ENCODE results near the gene TMED6.
A peak's percentile ranks its signal among the peaks of the same experiment; 100 is the strongest.

DNA sequence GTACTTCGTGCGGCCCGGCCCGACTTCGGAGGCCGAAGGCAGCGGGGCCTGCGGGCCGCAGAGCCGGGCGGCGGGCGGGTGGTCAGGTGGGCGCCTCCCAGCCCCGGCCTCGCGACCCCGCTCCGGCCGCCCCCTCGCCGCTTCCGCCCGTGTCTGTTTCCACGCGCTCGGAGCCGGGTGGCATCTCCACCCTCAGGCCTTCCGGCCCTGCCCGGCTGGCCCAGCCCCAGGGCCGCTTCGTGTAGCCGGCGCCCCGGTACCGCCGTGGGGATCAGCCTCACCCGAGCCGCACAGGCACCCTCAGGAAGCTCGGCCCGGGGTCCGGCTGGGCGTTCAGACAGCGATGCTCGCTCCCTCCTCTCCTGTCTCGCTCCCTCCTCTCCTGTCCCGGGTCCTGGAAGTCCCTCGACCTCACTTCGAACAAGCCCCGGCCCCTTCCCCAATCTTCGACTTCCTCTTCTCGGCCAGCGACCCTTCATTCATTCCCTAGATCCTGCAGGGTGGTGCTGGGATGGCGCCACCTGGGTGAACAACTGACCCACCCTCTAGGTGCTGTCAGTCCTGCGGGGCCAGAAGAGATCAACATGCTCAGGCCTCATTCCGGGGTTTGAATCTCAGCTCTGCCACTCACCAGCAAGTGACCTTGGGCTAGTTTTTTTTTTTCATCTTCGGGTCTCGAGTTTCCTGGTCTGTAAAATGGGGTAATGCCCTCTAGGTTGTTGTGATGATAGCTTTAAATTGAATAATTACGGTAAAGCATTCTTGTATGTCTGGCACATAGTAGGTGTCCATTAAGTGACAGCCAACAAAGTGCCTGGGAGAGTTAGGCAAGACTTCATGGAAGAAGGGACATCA, 39.8 kb downstream of the TMED6 start:
- TF ChIP-seq CEBPB (IDR thresholded peaks at IDR 0.05) (no peak), TCF12 (IDR thresholded peaks at IDR 0.05; ENCODE audit: low read depth) (peak; percentile 20; the same call in 1 of the 2 replicates), CREB1 (IDR thresholded peaks at IDR 0.05; ENCODE audit: low read depth) (no peak), YY1 (IDR thresholded peaks at IDR 0.05; ENCODE audit: low read depth) (peak; percentile 4; the same call in 1 of the 2 replicates), RAD21 (IDR thresholded peaks at IDR 0.05; ENCODE audit: low read depth) (no peak), TEAD4 (IDR thresholded peaks at IDR 0.05) (no peak)
- TF ChIP-seq, protein P1, sequence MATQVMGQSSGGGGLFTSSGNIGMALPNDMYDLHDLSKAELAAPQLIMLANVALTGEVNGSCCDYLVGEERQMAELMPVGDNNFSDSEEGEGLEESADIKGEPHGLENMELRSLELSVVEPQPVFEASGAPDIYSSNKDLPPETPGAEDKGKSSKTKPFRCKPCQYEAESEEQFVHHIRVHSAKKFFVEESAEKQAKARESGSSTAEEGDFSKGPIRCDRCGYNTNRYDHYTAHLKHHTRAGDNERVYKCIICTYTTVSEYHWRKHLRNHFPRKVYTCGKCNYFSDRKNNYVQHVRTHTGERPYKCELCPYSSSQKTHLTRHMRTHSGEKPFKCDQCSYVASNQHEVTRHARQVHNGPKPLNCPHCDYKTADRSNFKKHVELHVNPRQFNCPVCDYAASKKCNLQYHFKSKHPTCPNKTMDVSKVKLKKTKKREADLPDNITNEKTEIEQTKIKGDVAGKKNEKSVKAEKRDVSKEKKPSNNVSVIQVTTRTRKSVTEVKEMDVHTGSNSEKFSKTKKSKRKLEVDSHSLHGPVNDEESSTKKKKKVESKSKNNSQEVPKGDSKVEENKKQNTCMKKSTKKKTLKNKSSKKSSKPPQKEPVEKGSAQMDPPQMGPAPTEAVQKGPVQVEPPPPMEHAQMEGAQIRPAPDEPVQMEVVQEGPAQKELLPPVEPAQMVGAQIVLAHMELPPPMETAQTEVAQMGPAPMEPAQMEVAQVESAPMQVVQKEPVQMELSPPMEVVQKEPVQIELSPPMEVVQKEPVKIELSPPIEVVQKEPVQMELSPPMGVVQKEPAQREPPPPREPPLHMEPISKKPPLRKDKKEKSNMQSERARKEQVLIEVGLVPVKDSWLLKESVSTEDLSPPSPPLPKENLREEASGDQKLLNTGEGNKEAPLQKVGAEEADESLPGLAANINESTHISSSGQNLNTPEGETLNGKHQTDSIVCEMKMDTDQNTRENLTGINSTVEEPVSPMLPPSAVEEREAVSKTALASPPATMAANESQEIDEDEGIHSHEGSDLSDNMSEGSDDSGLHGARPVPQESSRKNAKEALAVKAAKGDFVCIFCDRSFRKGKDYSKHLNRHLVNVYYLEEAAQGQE (IDR thresholded peaks at IDR 0.05; ENCODE audit: low read depth) = no peak
